ENCODE data around the gene SYCE3. TPM values are rescaled to one million over a fixed set of nuclear protein-coding genes. Genes with fewer than 3 reads are reported as not detected.

SYCE3 gene
- total RNA-seq, 4 donors from 2014 or later, result not detected

GRCh38 chr22:50548921-50549790, 13.6 kb downstream of the SYCE3 start:
- H3K36me3 ChIP-seq, result no peaks in the 10 kb centered on the region
- WGBS, result 81% methylated on average over 41 of the region's 68 CpGs
- peaks cover 9 to 83% (median 22%) of the 10 kb centered on the region in 4 donors for H3K27me3 ChIP-seq
- DNase-seq (ENCODE audit: extremely low spot score), result no peak
- TF ChIP-seq POLR2AphosphoS5 (IDR thresholded peaks at IDR 0.05), result no peak
- TF ChIP-seq, protein P1, sequence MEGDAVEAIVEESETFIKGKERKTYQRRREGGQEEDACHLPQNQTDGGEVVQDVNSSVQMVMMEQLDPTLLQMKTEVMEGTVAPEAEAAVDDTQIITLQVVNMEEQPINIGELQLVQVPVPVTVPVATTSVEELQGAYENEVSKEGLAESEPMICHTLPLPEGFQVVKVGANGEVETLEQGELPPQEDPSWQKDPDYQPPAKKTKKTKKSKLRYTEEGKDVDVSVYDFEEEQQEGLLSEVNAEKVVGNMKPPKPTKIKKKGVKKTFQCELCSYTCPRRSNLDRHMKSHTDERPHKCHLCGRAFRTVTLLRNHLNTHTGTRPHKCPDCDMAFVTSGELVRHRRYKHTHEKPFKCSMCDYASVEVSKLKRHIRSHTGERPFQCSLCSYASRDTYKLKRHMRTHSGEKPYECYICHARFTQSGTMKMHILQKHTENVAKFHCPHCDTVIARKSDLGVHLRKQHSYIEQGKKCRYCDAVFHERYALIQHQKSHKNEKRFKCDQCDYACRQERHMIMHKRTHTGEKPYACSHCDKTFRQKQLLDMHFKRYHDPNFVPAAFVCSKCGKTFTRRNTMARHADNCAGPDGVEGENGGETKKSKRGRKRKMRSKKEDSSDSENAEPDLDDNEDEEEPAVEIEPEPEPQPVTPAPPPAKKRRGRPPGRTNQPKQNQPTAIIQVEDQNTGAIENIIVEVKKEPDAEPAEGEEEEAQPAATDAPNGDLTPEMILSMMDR (IDR thresholded peaks at IDR 0.05), result no peak
- TF ChIP-seq EP300 (IDR thresholded peaks at IDR 0.05), result no peak
- no peak for TF ChIP-seq POLR2A (IDR thresholded peaks at IDR 0.05; ENCODE audit: low read depth)
- peak overlapping the region; percentile 30 to 48 (median 36) for H3K4me3 ChIP-seq
- H3K9me3 ChIP-seq, result no peaks in the 10 kb centered on the region
- peaks cover 12 to 34% (median 30%) of the 10 kb centered on the region in 4 donors for H3K4me1 ChIP-seq
- intact Hi-C loops (cut with DNase I), result no loop called here
- no peak overlapping the region for H3K27ac ChIP-seq (replicated peaks in 1 of 4)

DNA sequence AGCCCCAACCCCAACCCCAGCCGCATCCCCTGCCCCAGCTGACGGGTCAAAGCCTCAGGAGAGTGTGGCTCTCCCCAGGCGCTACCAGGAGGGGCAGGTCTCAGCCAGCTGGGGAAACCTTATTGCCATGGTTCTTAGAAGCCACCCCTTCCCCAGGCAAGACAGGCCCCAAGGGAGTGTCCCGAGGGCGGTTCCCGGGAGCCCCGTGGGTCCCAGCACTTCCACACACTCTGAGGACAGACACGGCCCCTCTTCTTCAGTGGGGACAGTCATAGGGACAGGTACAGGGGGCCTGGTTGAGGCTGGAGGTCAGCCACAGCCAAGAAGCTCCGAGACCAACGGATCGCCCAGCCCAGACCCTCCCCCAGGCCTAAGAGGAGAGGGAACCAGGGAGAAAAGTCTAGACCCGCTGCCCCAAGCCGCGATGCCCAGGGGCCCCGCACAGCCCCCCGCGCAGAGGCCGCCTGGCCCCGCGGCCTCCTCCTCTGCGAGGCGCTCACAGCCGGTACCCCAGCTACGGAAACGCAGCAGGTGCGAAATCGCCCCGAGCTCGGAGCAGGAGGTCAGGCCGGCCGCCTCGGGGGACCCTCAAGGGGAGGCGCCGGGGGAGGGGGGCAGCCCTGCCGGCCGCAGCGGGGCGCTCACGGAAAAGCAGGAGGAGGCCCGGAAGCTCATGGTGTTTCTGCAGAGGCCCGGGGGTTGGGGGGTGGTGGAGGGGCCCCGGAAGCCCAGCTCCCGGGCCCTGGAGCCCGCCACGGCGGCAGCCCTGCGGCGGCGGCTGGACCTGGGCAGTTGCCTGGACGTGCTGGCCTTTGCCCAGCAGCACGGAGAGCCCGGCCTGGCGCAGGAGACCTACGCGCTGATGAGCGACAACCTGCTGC, 14.4 kb downstream of the SYCE3 start:
- H3K27me3 ChIP-seq, result peaks cover 9 to 91% (median 22%) of the 10 kb centered on the region in 4 donors
- TF ChIP-seq POLR2A (IDR thresholded peaks at IDR 0.05; ENCODE audit: low read depth), result no peak
- TF ChIP-seq EP300 (IDR thresholded peaks at IDR 0.05), result no peak
- TF ChIP-seq, protein P1 (IDR thresholded peaks at IDR 0.05), result no peak
- no peak for TF ChIP-seq POLR2AphosphoS5 (IDR thresholded peaks at IDR 0.05)
- H3K36me3 ChIP-seq, result no peaks in the 10 kb centered on the region
- peaks cover 17 to 37% (median 35%) of the 10 kb centered on the region in 4 donors for H3K4me1 ChIP-seq
- 16% methylated on average over 5 of the region's 56 CpGs for WGBS
- no peak overlapping the region for H3K27ac ChIP-seq (replicated peaks in 1 of 4)
- no peak for DNase-seq (ENCODE audit: extremely low spot score)
- H3K4me3 ChIP-seq, result peak overlapping the region; percentile 30 to 48 (median 36)
- intact Hi-C loops (cut with DNase I), result no loop called here
- no peaks in the 10 kb centered on the region for H3K9me3 ChIP-seq

GRCh38 chr22:50547263-50547985, 15.3 kb downstream of the SYCE3 start:
- intact Hi-C loops (cut with DNase I), result no loop called here
- no peak for DNase-seq (ENCODE audit: extremely low spot score)
- Histone ChIP-seq H3K4me3 (no peak overlapping the region), H3K27me3 (peaks cover 9 to 92% (median 22%) of the 10 kb centered on the region in 4 donors), H3K4me1 (peaks cover 17 to 37% (median 35%) of the 10 kb centered on the region in 4 donors), H3K9me3 (no peaks in the 10 kb centered on the region), H3K36me3 (no peaks in the 10 kb centered on the region), H3K27ac (replicated peaks in 1 of 4) (no peak overlapping the region)
- TF ChIP-seq POLR2A (IDR thresholded peaks at IDR 0.05; ENCODE audit: low read depth), result no peak
- no peak for TF ChIP-seq EP300 (IDR thresholded peaks at IDR 0.05)
- no peak for TF ChIP-seq POLR2AphosphoS5 (IDR thresholded peaks at IDR 0.05)
- TF ChIP-seq, protein P1 (IDR thresholded peaks at IDR 0.05), result no peak
- 60% methylated on average over 6 of the region's 35 CpGs for WGBS
